DND-41 (cell line): ENCODE data around the gene KRTAP4-7.
"Not testable (repeated sequence)": the region's sequence is repeated elsewhere in the genome, so short reads cannot be mapped to it uniquely, and the experiment has no call there.

Source experiments
- ATAC-seq: fragments of 200-7000 bp; cut with Tn5 transposase; 3 replicates; pipeline ENCODE4 v1.9.1; 2021; ENCODE audit warnings: low read depth; ENCODE audit not compliant: insufficient read depth
- DNase-seq: peaks from one replicate; pipeline ENCODE4 v3.0.0-alpha.2; 2020
- H2AFZ ChIP-seq: 2 replicates; pipeline ENCODE4 v1.6.0; 2012; ENCODE audit warnings: low read depth, low read length
- H3K27ac ChIP-seq: 2 replicates; pipeline ENCODE4 v1.5.1; 2012; ENCODE audit warnings: low read length, inconsistent platforms
- H3K27me3 ChIP-seq: fragments of 200-600 bp; sonication (generic); 2 replicates; pipeline ENCODE4 v1.6.0; 2012; ENCODE audit warnings: low read length, mild to moderate bottlenecking, inconsistent platforms; ENCODE audit not compliant: insufficient read depth, poor library complexity
- H3K36me3 ChIP-seq: 2 replicates; pipeline ENCODE4 v1.5.1; 2012; ENCODE audit warnings: low read length, inconsistent platforms; ENCODE audit not compliant: insufficient read depth
- H3K4me1 ChIP-seq: 2 replicates; pipeline ENCODE4 v1.5.1; 2012; ENCODE audit warnings: mild to moderate bottlenecking, low read length; ENCODE audit not compliant: insufficient read depth
- H3K4me2 ChIP-seq: 2 replicates; pipeline ENCODE4 v1.6.0; 2012; ENCODE audit warnings: mild to moderate bottlenecking, moderate library complexity, low read length, inconsistent platforms; ENCODE audit not compliant: insufficient read depth
- H3K4me3 ChIP-seq, 2 experiments: fragments of 200-600 bp in 1 of 2; shearing (Covaris generic) in 1 of 2; 2 replicates each; pipeline ENCODE4 v1.5.1; 2012 to 2016; ENCODE audit warnings: inconsistent platforms in 2 of 2, low read length in 2 of 2, mild to moderate bottlenecking in 2 of 2, low read depth in 1 of 2, moderate library complexity in 1 of 2
- H3K79me2 ChIP-seq: 2 replicates; pipeline ENCODE4 v1.6.0; 2012; ENCODE audit warnings: low read length, inconsistent platforms; ENCODE audit not compliant: insufficient read depth
- H3K9ac ChIP-seq: 2 replicates; pipeline ENCODE4 v1.6.0; 2012; ENCODE audit warnings: low read depth, mild to moderate bottlenecking, inconsistent platforms, low read length, moderate library complexity
- H3K9me3 ChIP-seq: 2 replicates; pipeline ENCODE4 v1.5.1; 2012; ENCODE audit warnings: low read length, moderate library complexity, mild to moderate bottlenecking, inconsistent platforms; ENCODE audit not compliant: insufficient read depth, severe bottlenecking
- H4K20me1 ChIP-seq: 2 replicates; pipeline ENCODE4 v1.6.0; 2012; ENCODE audit warnings: low read length; ENCODE audit not compliant: insufficient read depth
- EZH2 ChIP-seq: IDR thresholded peaks from 3 replicates; pipeline ENCODE4 v1.6.1; 2012; ENCODE audit warnings: borderline replicate concordance, low read depth, mild to moderate bottlenecking, moderate library complexity, low read length, inconsistent platforms; ENCODE audit not compliant: severe bottlenecking
- TF ChIP-seq, protein P1 (sequence below): IDR thresholded peaks from 2 replicates; pipeline ENCODE4 v1.5.1; 2012; ENCODE audit warnings: borderline replicate concordance, low read length, moderate library complexity, mild to moderate bottlenecking; ENCODE audit not compliant: poor library complexity, severe bottlenecking; ENCODE audit errors: extremely low read depth

The KRTAP4-7 gene

DNA sequence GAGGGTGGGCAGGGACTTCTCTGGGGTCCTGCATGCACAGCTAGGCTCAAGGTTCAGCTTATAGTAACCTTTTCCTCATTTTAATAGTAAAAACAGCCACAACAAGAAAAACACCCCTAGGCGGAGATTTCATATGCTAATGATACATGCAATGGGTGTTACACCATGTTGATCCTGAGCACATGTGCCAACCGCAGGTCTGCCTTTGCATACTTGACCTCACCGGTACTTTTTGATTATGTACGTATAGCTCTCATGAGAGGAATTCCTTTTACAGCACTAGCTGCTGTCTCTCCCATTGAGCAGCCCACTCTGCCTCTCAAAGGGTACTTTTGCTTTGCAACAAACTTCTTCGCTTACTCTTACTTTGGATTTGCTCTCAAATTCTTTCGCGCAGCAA is 12.1 kb downstream of the KRTAP4-7 start:
- H3K4me2 ChIP-seq, result no peak overlapping the region
- ATAC-seq, result no peak
- H3K36me3 ChIP-seq, result no peaks in the 10 kb centered on the region

DNA sequence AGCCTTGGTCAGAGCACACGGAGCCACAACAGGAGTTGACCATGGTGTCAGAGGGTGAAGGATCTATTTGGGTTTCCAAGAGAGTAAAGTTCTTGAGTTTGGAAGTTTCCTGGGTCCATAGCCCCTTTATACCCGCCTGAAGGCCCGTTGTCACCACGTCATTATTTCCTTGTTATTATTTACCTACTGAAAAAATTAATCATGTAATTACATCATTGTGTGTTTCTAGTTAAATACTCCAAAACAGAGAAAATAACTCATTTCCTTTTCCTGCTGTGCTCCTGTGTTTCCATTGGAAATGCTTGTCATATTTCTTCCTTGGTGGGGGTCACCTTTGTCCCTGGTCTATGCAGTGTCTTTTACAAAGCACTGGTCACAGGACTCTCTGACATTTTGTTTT is 14.1 kb downstream of the KRTAP4-7 start, which contains the start of gene KRTAP4-8:
KRTAP4-8 (minus strand) TSS at position 101 of the 400 bp plus-strand sequence; CDS start at position 43, 58 bp downstream.
- no peak within 1 kb of the TSS for H3K4me2 ChIP-seq
- TF ChIP-seq, protein P1, sequence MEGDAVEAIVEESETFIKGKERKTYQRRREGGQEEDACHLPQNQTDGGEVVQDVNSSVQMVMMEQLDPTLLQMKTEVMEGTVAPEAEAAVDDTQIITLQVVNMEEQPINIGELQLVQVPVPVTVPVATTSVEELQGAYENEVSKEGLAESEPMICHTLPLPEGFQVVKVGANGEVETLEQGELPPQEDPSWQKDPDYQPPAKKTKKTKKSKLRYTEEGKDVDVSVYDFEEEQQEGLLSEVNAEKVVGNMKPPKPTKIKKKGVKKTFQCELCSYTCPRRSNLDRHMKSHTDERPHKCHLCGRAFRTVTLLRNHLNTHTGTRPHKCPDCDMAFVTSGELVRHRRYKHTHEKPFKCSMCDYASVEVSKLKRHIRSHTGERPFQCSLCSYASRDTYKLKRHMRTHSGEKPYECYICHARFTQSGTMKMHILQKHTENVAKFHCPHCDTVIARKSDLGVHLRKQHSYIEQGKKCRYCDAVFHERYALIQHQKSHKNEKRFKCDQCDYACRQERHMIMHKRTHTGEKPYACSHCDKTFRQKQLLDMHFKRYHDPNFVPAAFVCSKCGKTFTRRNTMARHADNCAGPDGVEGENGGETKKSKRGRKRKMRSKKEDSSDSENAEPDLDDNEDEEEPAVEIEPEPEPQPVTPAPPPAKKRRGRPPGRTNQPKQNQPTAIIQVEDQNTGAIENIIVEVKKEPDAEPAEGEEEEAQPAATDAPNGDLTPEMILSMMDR, result no peak
- no peak for TF ChIP-seq EZH2

More for the DNA sequence above, 12.1 kb downstream of the KRTAP4-7 start:
- H3K27me3 ChIP-seq, result no peaks in the 10 kb centered on the region
- no peaks in the 10 kb centered on the region for H4K20me1 ChIP-seq
- no peak overlapping the region for H2AFZ ChIP-seq
- no peaks in the 10 kb centered on the region for H3K9me3 ChIP-seq
- no peak for DNase-seq
- H3K4me3 ChIP-seq, result no peak overlapping the region
- H3K27ac ChIP-seq, result no peak overlapping the region
- H3K9ac ChIP-seq, result no peak overlapping the region
- H3K4me1 ChIP-seq, result no peaks in the 10 kb centered on the region
- no peaks in the 10 kb centered on the region for H3K79me2 ChIP-seq
- TF ChIP-seq EZH2, result no peak
- TF ChIP-seq, protein P1, result no peak

DNA sequence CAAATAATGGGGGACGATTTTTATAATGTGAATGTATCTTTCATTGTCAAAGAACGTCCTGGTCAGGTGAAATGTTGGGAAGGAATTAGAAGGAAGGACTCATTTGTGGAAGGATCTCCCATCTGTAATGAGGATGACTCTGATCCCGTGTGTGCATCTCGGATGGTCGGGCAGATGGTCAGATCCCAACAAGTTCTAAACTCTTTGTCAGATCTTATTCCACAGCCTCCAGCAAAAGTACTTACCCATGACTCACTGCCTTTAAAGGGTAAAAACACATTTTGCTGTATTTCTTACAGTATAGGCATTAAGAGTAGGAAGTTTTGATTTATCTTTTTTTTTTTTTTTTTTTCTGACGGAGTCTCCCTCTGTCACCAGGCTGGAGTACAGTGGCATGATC is 14.5 kb downstream of the KRTAP4-7 start:
- Histone ChIP-seq H3K9me3 (no peaks in the 10 kb centered on the region), H3K4me1 (no peaks in the 10 kb centered on the region), H3K79me2 (no peaks in the 10 kb centered on the region), H3K36me3 (no peaks in the 10 kb centered on the region), H4K20me1 (no peaks in the 10 kb centered on the region), H3K27ac (no peak overlapping the region), H3K9ac (no peak overlapping the region), H3K4me3 (no peak overlapping the region), H3K4me2 (no peak overlapping the region), H2AFZ (no peak overlapping the region), H3K27me3 (no peaks in the 10 kb centered on the region)
- DNase-seq (no peak), ATAC-seq (no peak)
- TF ChIP-seq EZH2, result no peak
- TF ChIP-seq, protein P1, result no peak

More for the DNA sequence above, 14.1 kb downstream of the KRTAP4-7 start, which contains the start of gene KRTAP4-8:
- no peak within 1 kb of the TSS for H2AFZ ChIP-seq
- DNase-seq (no peak), ATAC-seq (no peak)
- H3K27ac ChIP-seq, result no peak within 1 kb of the TSS
- H3K4me1 ChIP-seq, result no peaks in the 10 kb centered on the region
- no peak within 1 kb of the TSS for H3K4me3 ChIP-seq
- no peaks in the 10 kb centered on the region for H3K27me3 ChIP-seq
- H3K9me3 ChIP-seq, result no peaks in the 10 kb centered on the region
- H3K79me2 ChIP-seq, result no peaks in the 10 kb centered on the region
- no peaks in the 10 kb centered on the region for H4K20me1 ChIP-seq
- no peaks in the 10 kb centered on the region for H3K36me3 ChIP-seq
- H3K9ac ChIP-seq, result no peak within 1 kb of the TSS

DNA sequence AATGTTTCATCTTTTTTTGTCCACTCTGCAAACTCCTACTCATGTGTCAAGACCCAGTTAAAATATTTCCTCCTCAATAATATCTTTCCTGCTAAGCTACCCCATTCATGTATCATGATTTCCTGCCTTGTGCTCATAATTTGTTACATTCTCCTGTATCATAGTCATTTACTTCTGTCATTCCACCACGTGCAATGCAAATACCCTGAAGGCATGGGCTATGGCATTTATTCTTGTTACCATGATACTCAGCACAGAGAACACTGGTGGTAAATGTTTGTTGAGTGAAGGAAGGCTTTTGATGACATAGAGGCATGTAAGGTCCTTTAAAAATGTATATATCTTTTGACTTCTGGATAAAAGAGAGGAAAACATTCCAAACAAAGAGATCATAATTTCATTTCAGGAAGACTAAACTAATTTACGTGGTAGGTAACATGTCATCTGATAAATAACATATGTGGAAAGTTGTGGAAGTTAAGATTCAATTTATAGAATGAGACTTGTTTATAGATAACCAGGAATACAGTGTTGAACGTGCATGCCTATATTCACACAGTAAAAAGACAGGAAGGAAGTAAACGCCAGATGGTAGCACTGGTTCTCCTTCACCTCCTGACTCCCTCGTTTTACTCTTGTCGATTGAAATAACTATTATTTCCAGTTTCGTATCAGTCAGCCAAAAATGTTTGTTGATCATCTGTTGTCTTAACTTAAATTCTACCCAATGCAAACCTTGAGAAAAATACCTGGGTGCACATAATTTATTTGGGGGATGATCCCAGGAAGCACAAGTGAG is 15.9 kb downstream of the KRTAP4-7 start:
- H3K9me3 ChIP-seq, ATAC-seq, H3K36me3 ChIP-seq, H3K4me1 ChIP-seq, H3K27ac ChIP-seq, H3K27me3 ChIP-seq, H3K4me2 ChIP-seq, H3K79me2 ChIP-seq, DNase-seq, H3K4me3 ChIP-seq, H3K9ac ChIP-seq, H2AFZ ChIP-seq, H4K20me1 ChIP-seq: not testable (repeated sequence)
